NCI-H2171 (cell line): ENCODE data around the gene CCDC57.

Experiments used
- DNase-seq: peaks from one replicate; lab custom pipeline; 2025; lab: John Stamatoyannopoulos, UW

The CCDC57 gene

DNA sequence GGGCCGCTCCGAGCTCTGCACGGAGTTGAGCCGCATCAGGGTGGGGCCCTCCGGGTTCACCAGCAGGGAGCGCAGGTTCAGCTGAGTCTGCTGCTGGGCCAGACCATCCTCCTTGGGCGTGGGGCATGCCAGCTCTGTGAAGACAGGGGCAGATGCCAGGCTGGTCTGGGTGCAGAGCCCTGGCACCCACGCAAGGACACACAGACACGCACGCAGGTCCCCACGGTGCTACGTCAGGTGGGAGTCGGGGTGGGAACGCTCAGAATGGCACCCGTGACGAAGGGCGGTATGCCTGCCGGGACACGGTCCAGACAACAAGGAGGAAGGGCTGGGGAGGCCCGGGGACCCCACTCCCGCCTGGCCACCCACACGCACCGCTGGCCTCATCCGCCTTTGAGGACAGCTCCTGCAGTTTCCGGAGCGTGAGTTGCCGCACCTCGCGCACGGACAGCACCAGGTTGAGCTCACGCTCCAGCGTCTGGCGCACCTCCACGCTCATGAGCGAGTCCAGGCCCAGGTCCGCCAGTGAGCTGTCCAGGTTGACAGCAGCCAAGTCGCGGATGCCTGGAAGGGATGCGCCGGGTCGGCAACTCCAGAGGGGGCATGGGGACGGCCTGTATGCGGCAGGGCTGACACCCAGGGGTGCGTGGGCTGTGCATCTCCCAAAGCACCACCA lies 131.7 kb downstream of the CCDC57 start:
- no peak for DNase-seq

DNA sequence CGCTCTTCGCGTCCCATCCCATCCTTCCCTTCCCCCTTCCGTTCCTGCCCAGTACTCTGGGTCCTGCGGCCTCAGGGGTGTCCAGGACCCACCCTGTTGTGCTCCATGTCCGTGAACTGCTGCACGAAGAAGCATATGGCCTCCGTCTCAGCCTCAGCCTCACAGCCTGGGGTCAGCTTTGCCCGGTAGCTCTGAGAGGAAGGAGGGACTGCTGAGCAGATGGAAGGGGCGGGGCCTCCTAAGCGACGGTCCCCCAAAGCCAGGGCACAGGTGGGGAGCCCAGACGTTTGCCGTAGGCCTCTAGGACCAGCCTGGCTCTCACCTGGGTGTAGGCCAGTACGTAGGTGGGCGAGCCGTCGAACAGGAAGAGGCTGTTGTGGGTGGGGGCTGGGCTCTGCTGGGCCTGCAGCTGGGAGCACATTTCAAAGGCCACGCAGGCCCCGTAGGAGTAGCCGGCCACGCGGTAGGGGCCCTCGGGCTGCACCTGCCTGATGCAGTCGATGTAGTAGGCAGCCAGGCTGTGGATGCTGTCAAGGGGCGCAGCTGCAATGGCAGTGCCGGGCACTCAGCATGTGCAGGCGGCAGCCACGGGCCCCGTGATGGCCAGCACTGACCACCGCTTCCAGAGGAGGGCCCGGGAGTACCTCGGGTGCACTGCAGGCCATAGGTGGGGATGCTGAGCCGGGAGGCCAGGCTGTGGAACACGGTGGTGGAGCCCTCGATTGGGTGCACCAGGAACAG lies 132.4 kb downstream of the CCDC57 start:
- DNase-seq = no peak

DNA sequence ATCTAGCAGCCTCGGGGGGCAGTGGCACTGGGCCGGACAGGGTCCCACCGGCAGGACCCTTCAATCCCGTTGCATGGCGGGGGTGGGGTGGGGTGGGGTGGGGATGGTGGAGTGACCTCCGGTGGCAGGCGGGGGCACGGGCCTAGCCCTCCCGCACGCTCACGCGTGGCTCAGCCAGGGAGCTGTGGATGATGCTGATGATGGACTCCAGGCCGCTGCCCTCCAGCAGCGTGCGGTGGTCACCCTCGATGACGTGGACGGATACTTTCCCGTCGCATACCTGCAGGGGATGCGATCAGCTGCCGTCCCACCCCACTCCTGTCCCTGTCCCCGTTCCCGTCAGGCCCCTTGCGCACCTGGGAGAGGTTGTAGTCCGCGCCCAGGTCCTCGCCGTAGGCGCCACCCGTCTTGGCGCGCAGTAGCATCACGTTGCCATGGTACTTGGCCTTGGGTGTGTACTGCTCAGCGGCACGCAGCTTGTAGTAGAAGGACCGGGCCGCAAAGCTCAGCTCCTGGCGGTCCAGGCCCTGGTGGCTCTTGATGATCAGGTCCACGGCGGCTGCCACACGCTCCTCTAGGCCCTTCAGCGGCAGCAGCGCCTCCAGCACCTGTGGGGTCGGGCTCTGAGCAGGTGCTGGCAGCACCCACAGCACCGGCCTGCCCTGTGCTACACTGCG lies 133.5 kb downstream of the CCDC57 start:
- no peak for DNase-seq

DNA sequence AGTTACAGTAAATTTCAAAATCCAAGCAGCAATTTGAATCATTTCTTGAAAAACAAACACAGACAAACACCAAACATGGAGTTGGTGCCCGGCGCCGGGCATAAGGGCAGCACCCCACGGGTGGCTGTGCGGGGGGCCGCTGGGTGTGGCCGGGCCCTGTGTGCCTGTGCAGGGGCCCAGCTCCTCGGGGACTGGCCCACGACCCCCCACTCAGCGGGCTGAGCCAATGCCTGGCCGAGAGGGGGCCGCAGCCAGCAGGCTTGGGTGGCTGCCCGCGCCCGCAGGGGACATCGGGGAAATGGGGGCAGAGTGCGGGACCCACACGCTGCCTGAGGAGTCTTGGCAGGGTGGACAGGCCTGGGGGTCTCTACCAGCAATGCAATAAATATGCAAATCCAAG lies 134.2 kb downstream of the CCDC57 start:
- no peak for DNase-seq

DNA sequence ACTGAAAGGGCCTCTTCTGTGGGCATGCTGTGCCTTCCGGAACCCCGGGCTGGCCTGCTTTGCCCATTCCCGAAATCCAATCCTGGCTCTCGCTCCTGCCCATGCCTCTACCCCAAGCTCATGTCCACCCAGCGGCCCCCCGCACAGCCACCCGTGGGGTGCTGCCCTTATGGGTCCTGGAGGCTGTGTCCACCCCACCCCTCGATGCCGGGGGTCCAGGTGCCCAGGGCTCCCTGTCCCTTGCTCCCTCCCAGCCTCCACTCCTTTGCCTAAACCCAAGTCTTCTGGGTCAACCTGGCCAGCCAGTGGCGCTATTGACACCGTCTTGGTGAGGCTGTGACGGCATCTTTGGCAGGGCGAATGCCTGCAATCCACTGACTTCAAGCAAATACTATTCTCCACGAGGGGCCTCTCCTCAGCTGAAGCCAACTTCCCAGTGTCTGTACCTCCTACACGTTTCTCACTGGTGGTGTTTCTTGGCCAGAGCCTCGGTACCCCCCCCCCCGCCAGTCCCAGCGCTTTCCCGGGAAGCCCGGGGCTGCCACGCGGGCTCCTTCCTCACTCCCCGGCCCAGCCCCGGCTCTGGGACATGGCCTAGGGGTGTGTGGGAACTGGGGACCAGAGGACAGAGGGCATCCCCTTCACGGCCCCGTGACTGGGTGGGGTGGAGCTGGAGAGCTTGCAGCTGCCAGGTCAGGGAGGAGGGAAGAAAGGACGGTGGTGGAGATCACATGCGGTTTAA lies 134.9 kb downstream of the CCDC57 start:
- DNase-seq = no peak

DNA sequence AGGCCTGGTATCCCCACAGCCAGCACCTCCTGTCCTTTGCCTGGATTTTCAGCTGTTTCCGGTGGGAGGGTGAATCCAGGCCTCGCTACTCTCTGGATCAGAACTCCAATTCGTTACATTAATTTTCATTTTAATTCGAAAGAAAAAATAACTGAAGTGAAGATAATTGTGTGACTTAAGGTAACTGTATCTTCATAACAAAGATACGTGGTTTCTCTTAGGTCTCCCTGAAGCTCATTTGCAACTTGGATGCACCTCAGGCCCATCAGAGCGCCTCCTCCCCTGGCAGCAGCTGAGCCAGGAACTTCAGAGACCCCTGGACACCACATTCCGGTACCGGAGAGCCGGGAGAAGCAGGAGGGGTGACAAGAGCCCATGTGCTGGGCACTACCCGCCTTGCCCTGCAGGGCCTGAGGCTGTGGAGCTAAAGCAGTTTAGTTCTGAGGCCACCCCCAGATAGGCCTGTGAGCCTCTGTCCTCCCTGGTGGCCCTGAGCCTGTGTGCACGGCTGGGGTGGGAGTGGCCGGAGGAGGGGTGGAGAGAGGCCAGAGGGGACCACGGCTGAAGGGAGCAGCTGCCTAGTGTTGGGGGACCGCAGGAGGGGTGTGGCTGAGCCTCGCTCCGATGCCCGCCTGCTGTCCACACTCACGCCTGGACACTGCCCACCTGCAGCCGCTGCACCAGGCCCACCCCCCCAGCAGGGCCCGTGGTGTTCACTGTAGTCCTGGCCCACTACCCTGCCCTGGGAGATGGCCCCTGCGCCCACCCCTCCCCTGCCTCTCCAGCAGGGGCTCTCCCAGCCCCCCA lies 135.7 kb downstream of the CCDC57 start:
- DNase-seq = no peak

DNA sequence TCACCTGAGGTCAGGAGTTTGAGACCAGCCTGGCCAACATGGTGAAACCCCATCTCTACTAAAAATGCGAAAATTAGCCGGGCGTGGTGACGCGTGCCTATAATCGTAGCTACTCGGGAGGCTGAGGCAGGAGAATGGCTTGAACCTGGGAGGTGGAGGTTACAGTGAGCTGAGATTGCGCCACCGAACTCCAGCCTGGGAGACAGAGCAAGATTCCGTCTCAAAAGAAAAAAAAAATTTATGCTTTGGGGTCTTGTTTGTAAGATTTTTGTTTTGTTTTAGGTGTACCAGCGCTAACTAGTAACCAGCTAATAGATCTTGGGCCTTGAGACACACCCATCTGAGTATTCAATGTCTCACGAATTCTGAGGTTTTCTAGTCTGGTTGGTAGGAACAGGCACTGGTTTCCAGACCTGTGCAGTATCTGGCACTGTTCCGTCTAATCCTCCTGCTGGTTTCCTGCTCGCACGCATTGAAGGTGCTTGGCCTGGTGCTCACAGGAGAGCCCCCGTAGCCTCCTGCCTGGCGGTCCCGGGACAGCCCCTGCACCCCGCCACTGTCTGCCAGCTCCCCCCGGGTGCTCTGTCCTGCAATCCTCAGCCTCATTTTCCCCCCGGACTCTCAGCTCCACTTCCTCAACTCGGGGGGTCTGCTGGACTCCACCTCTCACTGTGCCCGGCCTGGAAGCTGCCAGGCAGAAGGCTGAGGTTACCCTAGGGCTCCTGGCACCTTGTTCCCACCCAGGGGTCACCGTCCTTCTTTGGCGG lies 136.4 kb downstream of the CCDC57 start:
- no peak for DNase-seq

DNA sequence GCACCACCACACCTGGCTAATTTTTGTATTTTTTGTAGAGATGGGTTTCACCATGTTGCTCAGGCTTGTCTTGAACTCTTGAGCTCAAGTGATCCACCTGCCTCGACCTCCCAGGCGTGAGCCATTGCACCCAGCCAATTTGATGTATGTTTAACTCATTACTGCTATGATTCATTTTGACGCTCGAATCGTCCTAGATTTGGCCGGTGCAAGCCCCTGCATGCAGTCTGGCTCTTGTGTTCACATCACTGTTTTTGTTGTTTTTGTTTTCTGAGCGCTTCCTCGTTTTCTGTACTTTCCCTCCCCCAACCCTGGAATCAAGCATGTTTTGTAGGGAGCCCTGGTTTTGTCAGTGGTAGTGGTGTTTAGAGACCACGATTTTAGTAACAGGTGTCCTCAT lies 139.2 kb downstream of the CCDC57 start:
- DNase-seq = no peak

DNA sequence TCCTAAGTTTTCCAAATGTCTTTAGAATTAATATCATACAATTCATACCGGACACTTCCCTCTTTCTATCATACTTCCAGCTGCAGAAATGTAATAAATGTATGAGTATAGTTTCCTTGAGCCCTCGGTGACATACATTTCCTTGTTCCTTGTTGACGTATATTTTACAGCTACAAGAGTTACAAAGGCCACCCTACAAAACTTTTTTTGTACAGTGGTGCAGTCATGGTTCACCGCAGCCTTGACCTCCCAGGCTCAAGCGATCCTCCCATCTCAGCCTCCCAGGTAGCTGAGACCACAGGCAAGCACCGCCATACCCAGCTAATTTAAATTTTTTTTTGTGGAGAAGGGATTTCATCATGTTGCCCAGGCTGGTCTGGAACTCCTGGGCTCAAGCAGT lies 139.8 kb downstream of the CCDC57 start:
- DNase-seq = no peak

DNA sequence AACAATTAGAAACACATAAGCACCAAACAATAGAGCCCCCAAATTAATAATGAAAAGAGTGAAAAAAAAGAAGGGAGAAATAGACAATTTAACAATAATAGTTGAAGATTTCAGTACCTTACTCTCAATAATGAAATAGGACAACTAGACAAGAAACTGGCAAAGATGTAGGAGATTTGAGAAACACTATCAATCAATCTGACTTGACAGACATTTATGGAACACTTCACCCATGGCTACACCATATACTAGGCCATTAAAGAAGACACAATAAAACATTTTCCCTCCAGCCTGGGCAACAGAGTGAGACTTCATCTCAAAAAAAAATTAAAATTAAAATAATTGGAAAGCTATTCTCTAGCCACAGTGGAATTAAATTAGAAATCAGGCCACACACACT lies 142.0 kb downstream of the CCDC57 start:
- no peak for DNase-seq

DNA sequence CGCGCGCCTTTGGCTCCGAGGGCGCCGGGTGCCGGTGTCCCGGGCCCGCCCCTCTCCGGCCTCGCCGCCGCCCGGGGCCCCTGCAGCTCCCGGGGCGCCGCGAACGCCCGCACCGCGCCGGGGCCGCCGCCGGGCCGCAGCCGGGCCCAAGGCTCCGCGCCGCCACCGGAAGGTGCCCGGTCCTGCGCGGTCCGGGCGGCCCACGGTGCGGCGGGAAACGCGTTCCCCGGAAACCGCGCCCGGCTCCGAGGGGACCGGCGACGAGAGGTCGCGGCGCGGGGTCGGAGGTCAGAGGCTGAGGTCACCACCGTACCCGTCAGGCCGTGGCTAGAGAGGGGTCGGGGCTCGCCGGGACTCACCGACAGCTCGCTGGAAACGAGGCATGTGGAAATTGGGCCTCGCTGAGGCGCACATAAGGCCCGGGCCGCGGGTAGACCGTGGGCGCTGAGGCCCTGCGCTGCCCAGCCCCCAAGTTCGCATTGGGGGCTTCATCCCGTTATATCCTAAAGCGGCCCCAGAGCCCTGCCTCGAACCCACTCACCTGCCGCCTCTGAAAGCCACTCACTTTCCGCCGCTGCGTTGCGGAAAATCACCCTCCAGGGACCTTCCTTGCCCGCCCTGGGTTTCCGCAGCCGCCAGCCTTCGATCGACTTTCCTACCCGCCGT lies 146.9 kb downstream of the CCDC57 start, which contains the start of gene DUS1L:
DUS1L (minus strand) TSS at position 167 of the 666 bp plus-strand sequence. CDS start 745 bp downstream, outside the sequence.
- DNase-seq = peak; percentile 67

DNA sequence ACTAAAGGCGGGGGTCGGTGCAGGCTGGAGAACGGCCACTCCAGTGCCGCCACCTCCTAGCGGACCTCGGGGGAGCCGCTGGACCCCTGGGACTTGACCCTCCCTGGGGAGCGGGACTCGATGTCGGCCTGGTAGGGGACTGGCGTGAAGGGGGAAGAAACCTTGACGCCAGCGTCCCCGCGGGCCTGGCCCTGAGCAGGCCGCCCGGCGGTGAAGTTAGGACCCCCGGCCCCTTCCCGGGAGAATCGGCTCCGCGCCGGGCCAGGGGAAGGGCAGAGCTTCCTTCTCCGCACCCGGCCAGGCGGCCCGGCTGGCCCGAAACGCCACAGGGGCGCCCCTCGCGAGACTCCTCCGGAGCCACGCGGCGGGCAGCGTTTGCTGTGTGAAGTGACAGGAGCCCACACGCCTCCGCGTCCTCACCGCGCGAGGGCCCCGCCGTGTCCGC lies 147.4 kb downstream of the CCDC57 start:
- DNase-seq = no peak

DNA sequence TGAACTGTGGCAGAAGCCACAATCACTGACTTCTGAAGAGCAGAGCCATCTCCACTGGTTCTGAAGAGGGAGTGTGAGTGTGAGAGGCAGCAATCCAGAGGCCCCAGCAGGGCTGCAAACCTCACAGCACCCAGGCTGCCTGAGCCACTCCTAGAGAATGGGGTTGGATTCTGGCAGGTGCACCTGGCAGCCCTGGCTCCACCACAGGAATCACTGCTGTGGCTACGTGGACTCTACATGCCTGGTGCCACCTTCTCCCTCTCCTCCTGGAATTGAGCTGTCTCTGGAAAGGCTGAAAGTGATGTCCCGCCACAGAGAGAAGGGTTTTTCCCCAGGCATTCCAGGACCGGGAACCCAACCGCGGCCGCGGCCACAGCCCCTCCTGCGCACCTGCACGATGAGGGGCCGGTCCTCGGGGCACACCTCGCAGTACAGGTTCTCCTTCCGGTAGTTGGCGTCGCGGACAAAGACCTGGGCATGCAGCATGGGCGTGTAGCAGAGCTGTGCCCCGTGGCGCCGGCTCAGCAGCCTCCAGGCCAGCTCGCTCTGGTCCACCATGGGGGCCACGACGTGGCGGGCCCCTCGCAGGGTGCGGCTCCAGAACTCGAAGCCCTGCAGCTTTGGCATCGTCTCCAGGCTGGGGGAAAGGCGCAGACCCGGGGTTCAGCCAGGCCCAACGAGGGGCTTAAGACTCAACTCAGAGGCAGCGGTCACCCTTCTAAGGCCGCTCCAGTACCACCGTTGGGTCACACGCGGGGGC lies 148.0 kb downstream of the CCDC57 start:
- no peak for DNase-seq

DNA sequence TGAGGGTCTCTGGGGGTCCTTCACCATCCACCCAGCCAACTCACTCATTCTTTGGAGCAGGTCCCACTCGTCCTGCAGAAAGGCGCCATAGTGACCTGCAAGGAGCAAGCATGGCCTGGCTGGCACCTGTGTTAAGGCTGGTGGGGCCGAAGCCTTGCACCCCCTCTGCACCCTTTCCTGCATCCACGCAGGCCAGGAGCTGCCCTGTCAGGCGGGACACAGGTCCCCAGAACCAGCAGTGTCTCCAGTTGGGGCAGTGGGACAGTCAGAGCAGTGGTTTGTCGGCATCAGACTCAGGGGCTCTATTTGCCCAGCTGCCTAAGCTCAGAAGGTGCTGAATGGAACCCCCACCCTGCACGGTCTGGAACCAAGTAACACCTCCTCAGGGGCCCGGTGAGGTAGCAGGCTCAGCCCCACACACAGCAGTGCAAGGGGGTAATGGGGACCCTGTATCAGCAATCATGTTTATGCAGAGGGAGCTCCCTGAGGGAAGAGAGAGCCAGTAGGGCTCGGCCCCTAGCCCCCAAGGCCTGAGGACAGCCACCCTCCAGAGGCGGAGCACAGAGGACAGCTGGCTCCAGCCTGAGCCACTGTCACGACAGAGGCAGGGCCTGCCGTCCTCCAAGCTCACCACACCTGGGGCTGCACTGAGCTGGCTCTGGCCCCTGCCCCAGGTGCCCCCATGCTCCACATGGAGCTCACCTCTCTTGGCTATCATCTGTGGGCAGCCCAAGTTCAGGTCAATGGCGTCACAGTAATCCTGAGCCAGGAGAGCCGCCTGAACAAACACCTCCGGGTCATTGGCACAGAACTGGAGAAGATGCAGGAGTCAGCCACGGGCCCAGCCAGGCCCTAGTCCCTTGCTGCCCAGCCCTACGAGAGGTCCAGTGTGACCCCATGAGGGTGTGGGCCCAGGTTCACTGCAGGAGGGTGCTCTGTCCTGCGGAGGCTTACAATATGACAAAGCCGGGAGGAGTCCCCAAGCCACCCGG lies 148.9 kb downstream of the CCDC57 start:
- no peak for DNase-seq

DNA sequence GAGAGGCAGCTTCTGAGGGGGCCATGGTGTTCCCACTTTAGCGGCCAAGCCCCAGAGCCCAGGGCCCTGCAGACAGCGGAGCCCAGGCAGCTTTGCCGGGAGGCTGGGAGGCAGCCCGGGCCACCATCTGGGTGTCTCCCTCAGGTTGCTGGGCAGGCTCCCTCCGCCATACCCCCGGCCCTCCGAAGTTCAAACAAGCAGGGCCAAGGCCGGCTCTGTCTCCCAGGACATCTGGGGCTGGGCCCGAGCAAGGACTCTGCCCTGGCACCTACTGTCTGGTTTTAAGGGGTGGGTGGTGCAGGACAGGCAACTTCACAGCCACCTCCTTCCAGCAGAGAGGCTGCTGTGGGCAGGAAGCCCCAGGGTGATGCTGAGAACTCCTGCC lies 149.7 kb downstream of the CCDC57 start:
- DNase-seq = no peak

DNA sequence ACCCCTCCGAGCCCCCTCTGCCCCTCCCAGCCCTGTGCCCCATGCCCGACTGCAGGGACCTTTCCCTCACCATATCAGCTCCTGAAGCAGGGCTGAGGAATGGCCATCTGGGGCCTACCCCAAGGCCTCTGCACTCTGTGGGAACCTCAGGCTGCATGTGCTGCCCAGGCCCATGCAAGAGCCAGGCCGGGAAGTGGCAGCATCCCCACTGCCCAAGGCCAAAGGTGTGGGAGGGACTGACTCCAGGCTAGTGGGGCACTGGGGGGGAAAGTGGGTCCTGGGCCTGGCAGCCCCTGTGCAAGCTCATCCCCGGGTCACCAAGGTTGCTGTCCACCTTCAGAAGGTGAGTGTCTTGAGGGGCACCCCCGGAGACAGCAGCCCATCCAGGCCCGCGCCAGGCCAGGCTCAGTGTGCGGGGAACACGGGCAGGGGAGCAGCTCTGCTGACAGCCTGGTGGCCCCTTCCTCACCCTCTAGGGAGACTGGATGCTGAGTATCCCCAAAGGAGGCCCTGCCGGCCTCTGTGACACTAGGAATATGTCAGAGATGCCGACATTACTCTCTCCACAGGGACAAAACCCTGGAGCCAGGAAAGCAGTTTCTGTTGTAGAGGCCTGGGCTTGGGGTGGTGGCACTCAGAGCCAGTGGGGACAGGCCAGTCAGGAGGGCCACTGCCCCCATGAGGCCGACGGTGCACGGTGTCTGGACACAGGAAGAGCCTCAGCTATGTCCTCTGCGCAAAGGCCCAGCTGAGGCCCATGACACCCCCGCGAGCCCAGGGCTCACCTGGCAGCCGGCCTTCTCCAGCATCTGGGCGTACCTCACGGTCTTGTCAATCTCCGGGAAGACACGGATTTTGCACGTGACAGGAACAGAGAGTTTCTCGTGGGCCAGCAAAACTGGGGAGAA lies 150.3 kb downstream of the CCDC57 start:
- DNase-seq = no peak
